HepG2 (cell line): Measurements from ENCODE around the gene GFRAL. TPM values are rescaled to one million over a fixed set of nuclear protein-coding genes. Genes with fewer than 3 reads are reported as not detected.

Experiments
- ATAC-seq: fragments of 200-7000 bp; cut with Tn5 transposase; 3 replicates; pipeline ENCODE4 v1.9.1; 2020; ENCODE audit warnings: mild to moderate bottlenecking, moderate library complexity
- BruUV-seq: library from RNA; stranded (reverse); fragments of 400-500 nt; replicated peaks from 2 replicates; lab custom pipeline; 2021; lab: Mats Ljungman, UMichigan
- CTCF ChIA-PET: fragments of 300-600 bp; formaldehyde crosslinking; extraction: SDS; loops from one replicate; lab custom pipeline; 2021; ENCODE audit warnings: low total read pairs, inconsistent platforms, low intra/inter-chr PET ratio; lab: Yijun Ruan, JAX
- POLR2A ChIA-PET: fragments of 350-600 bp; sonication (Branson Sonifier 250); formaldehyde crosslinking; loops from one replicate; lab custom pipeline; 2020; ENCODE audit warnings: antibody characterized with exemption, inconsistent platforms; lab: Yijun Ruan, JAX
- DNase-seq: peaks from one replicate; pipeline ENCODE4 v3.0.0-alpha.2; 2015; ENCODE audit warnings: low spot score
- FAIRE-seq: peaks from 3 replicates; lab custom pipeline; 2011; peaks lifted over from hg19 to GRCh38; lab: Jason Lieb, UNC
- H2AFZ ChIP-seq: one replicate; pipeline ENCODE4 v1.6.1; 2011; ENCODE audit warnings: low read length, inconsistent platforms
- H3K27ac ChIP-seq: fragments of 300-600 bp; 3 replicates; pipeline ENCODE4 v1.8.0; 2011; ENCODE audit warnings: mixed run types, mild to moderate bottlenecking, mixed read lengths, low read length, inconsistent platforms; ENCODE audit not compliant: insufficient read depth; ENCODE audit errors: extremely low read length
- H3K27me3 ChIP-seq, 2 experiments: fragments of 200-600 bp in 1 of 2; 2 replicates in 1 of 2; 3 replicates in 1 of 2; pipeline versions ENCODE4 v1.6.0 to v1.8.0; 2011; ENCODE audit warnings: low read length in 2 of 2, mild to moderate bottlenecking in 2 of 2, moderate library complexity in 2 of 2, inconsistent platforms in 1 of 2; ENCODE audit not compliant: insufficient read depth in 2 of 2, control insufficient read depth in 1 of 2
- H3K36me3 ChIP-seq, 2 experiments: fragments of 200-600 bp in 1 of 2; replicated peaks in 1 of 2; 2 replicates in 1 of 2; 3 replicates in 1 of 2; pipeline versions ENCODE4 v1.5.1 to v1.8.0; 2011; ENCODE audit warnings: low read length in 2 of 2, inconsistent platforms in 1 of 2; ENCODE audit not compliant: insufficient read depth in 2 of 2, control insufficient read depth in 1 of 2
- H3K4me1 ChIP-seq: 2 replicates; pipeline ENCODE4 v1.5.1; 2012; ENCODE audit warnings: low read length, inconsistent platforms; ENCODE audit not compliant: insufficient read depth
- H3K4me2 ChIP-seq: 2 replicates; pipeline ENCODE4 v1.6.0; 2011; ENCODE audit warnings: low read depth, low read length, inconsistent platforms
- H3K4me3 ChIP-seq, 3 experiments: fragments of 200-600 bp in 1 of 3; sonication (generic), shearing (Covaris generic) in 1 of 3; replicated peaks in 1 of 3; 2 replicates each; pipeline ENCODE4 v1.5.1; 2011 to 2016; ENCODE audit warnings: low read length in 3 of 3, inconsistent platforms in 2 of 3, low read depth in 2 of 3, mild to moderate bottlenecking in 2 of 3, control low read depth in 1 of 3, mixed read lengths in 1 of 3; ENCODE audit not compliant: insufficient read depth in 1 of 3
- H3K79me2 ChIP-seq: one replicate; pipeline ENCODE4 v1.6.1; 2011; ENCODE audit warnings: low read length, inconsistent platforms; ENCODE audit not compliant: insufficient read depth
- H3K9ac ChIP-seq: 2 replicates; pipeline ENCODE4 v1.6.0; 2011; ENCODE audit warnings: mild to moderate bottlenecking, low read depth, low read length, inconsistent platforms; ENCODE audit not compliant: insufficient read depth
- H3K9me3 ChIP-seq: 2 replicates; pipeline ENCODE4 v1.5.1; 2012; ENCODE audit warnings: mild to moderate bottlenecking, low read length
- H4K20me1 ChIP-seq: 2 replicates; pipeline ENCODE4 v1.6.0; 2011; ENCODE audit warnings: inconsistent platforms, mild to moderate bottlenecking, low read length, moderate library complexity; ENCODE audit not compliant: insufficient read depth
- HDAC1 ChIP-seq: sonication (generic); formaldehyde crosslinking; IDR thresholded peaks from 2 replicates; pipeline ENCODE4 v1.5.1; 2020; ENCODE audit warnings: mild to moderate bottlenecking, missing genetic modification reagents
- HNRNPLL ChIP-seq: fragments of 200-400 bp; formaldehyde crosslinking; IDR thresholded peaks from 2 replicates; pipeline ENCODE4 v1.6.1; 2017; ENCODE audit warnings: mild to moderate bottlenecking, low read depth, low read length; ENCODE audit not compliant: poor library complexity, severe bottlenecking
- KLF9 ChIP-seq: IDR thresholded peaks from 2 replicates; pipeline ENCODE4 v1.6.1; 2016; ENCODE audit warnings: low read depth
- TBX3 ChIP-seq: fragments of 450-650 bp; IDR thresholded peaks from 2 replicates; pipeline ENCODE4 v1.6.1; 2017; ENCODE audit warnings: antibody characterized with exemption, mild to moderate bottlenecking, inconsistent platforms, borderline replicate concordance
- TGIF2 ChIP-seq: IDR thresholded peaks from 2 replicates; pipeline ENCODE4 v1.6.1; 2016; ENCODE audit warnings: control low read depth, missing compliant biosample characterization
- ZBTB21 ChIP-seq: sonication (generic); formaldehyde crosslinking; IDR thresholded peaks from 2 replicates; pipeline ENCODE4 v1.4.0; 2020; ENCODE audit warnings: missing genetic modification reagents
- ZMYM4 ChIP-seq: sonication (generic); formaldehyde crosslinking; IDR thresholded peaks from 2 replicates; pipeline ENCODE4 v1.8.1; 2023; ENCODE audit warnings: mild to moderate bottlenecking, missing genetic modification reagents
- ZNF383 ChIP-seq: sonication (generic); formaldehyde crosslinking; IDR thresholded peaks from 2 replicates; pipeline ENCODE4 v1.4.0; 2020; ENCODE audit warnings: missing genetic modification reagents, mild to moderate bottlenecking, borderline replicate concordance
- ZNF547 ChIP-seq: sonication (generic); formaldehyde crosslinking; IDR thresholded peaks from 2 replicates; pipeline ENCODE4 v1.5.1; 2020; ENCODE audit warnings: mild to moderate bottlenecking, missing genetic modification reagents
- in situ Hi-C: cut with HindIII; loops from 2 replicates; pipeline ENCODE4 v1.10.0; 2017; ENCODE audit warnings: low pct_unique_long_range_greater_than_20kb; ENCODE audit not compliant: extremely low pct_ligation_motif_present
- intact Hi-C: fragments of 100-400 bp; cut with micrococcal nuclease; formaldehyde crosslinking; loops from one replicate; pipeline ENCODE4 v1.10.0; 2022; ENCODE audit not compliant: unreplicated experiment
- polyA plus RNA-seq, 8 experiments: library from polyadenylated mRNA; depleted of rRNA in 3 of 8; stranded (reverse) in 7 of 8; unstranded in 1 of 8; fragments of >200 nt; fragmentation: Illumina TruSeq in 4 of 8; extraction: Trizol in 4 of 8; gene quantifications; 2 replicates each; pipeline versions ENCODE4 v1.2.1 to v1.2.3, GENCODE V29; 2011 to 2016; ENCODE audit warnings: low read depth in 4 of 8, missing spikeins in 1 of 8, mixed read lengths in 1 of 8; ENCODE audit not compliant: insufficient read depth in 1 of 8
- total RNA-seq, 5 experiments: library from RNA; depleted of rRNA; stranded (reverse); fragments of >200 nt; fragmentation: Illumina TruSeq; extraction: Trizol; gene quantifications; 2 replicates each; pipeline ENCODE4 v1.2.3, GENCODE V29; 2016; ENCODE audit warnings: low read depth in 1 of 5
- TF ChIP-seq, protein P1 (sequence below): sonication (generic); formaldehyde crosslinking; IDR thresholded peaks from 2 replicates; pipeline ENCODE4 v1.4.0; 2020; ENCODE audit warnings: missing genetic modification reagents

Gene GFRAL
- total and polyA plus RNA-seq, 2 of the 13 experiments (the other 11 are each of a cell fraction or from before 2014, with no cell fraction given), result not detected

- TF ChIP-seq HNRNPLL, result no peak
- TF ChIP-seq, protein P1, sequence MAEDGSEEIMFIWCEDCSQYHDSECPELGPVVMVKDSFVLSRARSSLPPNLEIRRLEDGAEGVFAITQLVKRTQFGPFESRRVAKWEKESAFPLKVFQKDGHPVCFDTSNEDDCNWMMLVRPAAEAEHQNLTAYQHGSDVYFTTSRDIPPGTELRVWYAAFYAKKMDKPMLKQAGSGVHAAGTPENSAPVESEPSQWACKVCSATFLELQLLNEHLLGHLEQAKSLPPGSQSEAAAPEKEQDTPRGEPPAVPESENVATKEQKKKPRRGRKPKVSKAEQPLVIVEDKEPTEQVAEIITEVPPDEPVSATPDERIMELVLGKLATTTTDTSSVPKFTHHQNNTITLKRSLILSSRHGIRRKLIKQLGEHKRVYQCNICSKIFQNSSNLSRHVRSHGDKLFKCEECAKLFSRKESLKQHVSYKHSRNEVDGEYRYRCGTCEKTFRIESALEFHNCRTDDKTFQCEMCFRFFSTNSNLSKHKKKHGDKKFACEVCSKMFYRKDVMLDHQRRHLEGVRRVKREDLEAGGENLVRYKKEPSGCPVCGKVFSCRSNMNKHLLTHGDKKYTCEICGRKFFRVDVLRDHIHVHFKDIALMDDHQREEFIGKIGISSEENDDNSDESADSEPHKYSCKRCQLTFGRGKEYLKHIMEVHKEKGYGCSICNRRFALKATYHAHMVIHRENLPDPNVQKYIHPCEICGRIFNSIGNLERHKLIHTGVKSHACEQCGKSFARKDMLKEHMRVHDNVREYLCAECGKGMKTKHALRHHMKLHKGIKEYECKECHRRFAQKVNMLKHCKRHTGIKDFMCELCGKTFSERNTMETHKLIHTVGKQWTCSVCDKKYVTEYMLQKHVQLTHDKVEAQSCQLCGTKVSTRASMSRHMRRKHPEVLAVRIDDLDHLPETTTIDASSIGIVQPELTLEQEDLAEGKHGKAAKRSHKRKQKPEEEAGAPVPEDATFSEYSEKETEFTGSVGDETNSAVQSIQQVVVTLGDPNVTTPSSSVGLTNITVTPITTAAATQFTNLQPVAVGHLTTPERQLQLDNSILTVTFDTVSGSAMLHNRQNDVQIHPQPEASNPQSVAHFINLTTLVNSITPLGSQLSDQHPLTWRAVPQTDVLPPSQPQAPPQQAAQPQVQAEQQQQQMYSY (CRISPR knock-in tag), result no peak
- no peak for TF ChIP-seq TGIF2 (CRISPR knock-in tag)
Measured at GRCh38 chr6:55304747-55305146, 22.5 kb upstream of the GFRAL start (continued).

- no peak for ATAC-seq
- no TSS peak for BruUV-seq
Measured at GRCh38 chr6:55319961-55320695, 7.1 kb upstream of the GFRAL start.

More at GRCh38 chr6:55319961-55320695, 7.1 kb upstream of the GFRAL start:
- Histone ChIP-seq H3K4me2 (no peak overlapping the region), H3K79me2 (no peaks in the 10 kb centered on the region), H3K36me3 (no peaks in the 10 kb centered on the region), H3K9ac (no peak overlapping the region), H4K20me1 (no peaks in the 10 kb centered on the region), H3K27me3 (no peaks in the 10 kb centered on the region), H2AFZ (no peak overlapping the region), H3K9me3 (no peaks in the 10 kb centered on the region), H3K4me1 (no peaks in the 10 kb centered on the region), H3K27ac (no peak overlapping the region), H3K4me3 (no peak overlapping the region)
- intact Hi-C loops, result no loop called here
- ChIA-PET POLR2A (no interaction called here), CTCF (no interaction called here)
- no peak for TF ChIP-seq ZMYM4 (CRISPR knock-in tag)
- TF ChIP-seq ZNF383, result no peak
- no peak for TF ChIP-seq HDAC1
- no peak for TF ChIP-seq KLF9 (CRISPR knock-in tag)
- no peak for TF ChIP-seq ZNF547 (CRISPR knock-in tag)
- no peak for TF ChIP-seq ZBTB21 (CRISPR knock-in tag)
- no peak for TF ChIP-seq TBX3
- FAIRE-seq (no peak), DNase-seq (no peak)
- in situ Hi-C loops, result no loop called here
